ENCODE data around the gene DNAL1. TPM values are rescaled to one million over a fixed set of nuclear protein-coding genes. Genes with fewer than 3 reads are reported as not detected.

DNAL1 gene
- total and polyA plus RNA-seq, 10 donors = 2.2 to 15.4 (median 6.1) TPM

DNA sequence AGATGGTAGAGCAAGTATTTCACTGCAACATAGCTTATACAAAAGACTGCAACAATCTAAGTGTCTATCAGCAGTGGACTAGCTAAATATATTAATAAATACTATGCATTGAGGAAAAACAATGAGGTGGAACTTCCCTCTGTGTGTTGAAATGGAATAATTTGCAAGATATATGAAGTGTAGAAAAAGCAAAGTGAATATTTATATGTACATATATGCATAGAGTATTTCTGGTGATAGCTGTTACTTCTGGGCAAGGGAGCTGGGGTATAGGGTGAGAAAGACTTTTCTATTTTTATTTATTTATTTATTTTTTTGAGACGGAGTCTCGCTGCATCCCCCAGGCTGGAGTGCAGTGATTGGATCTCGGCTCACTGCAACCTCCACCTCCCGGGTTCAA, 33.9 kb downstream of the DNAL1 start:
- H3K27me3 ChIP-seq (replicated peaks in 1 of 7) = no peaks in the 10 kb centered on the region
- no peaks in the 10 kb centered on the region for H3K4me1 ChIP-seq
- peaks cover 0 to 9% (median 0%) of the 10 kb centered on the region in 6 donors for H3K36me3 ChIP-seq
- H3K9me3 ChIP-seq = no peaks in the 10 kb centered on the region
- no peak overlapping the region for H3K4me3 ChIP-seq
- intact Hi-C loops (cut with DNase I; ENCODE audit: low total_unique reads) = no loop called here
- TF ChIP-seq, protein P1, sequence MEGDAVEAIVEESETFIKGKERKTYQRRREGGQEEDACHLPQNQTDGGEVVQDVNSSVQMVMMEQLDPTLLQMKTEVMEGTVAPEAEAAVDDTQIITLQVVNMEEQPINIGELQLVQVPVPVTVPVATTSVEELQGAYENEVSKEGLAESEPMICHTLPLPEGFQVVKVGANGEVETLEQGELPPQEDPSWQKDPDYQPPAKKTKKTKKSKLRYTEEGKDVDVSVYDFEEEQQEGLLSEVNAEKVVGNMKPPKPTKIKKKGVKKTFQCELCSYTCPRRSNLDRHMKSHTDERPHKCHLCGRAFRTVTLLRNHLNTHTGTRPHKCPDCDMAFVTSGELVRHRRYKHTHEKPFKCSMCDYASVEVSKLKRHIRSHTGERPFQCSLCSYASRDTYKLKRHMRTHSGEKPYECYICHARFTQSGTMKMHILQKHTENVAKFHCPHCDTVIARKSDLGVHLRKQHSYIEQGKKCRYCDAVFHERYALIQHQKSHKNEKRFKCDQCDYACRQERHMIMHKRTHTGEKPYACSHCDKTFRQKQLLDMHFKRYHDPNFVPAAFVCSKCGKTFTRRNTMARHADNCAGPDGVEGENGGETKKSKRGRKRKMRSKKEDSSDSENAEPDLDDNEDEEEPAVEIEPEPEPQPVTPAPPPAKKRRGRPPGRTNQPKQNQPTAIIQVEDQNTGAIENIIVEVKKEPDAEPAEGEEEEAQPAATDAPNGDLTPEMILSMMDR (IDR thresholded peaks at IDR 0.05 in 8 of 11, conservative IDR thresholded peaks at IDR 0.05 in 3 of 11) = no peak
- TF ChIP-seq POLR2A (IDR thresholded peaks at IDR 0.05) (no peak), POLR2AphosphoS5 (IDR thresholded peaks at IDR 0.05) (no peak)
- no peak overlapping the region for H3K27ac ChIP-seq
- no peak for DNase-seq
- WGBS, 5 donors = 94 to 98% (median 96%) methylated on average over 4 of the region's 4 CpGs

DNA sequence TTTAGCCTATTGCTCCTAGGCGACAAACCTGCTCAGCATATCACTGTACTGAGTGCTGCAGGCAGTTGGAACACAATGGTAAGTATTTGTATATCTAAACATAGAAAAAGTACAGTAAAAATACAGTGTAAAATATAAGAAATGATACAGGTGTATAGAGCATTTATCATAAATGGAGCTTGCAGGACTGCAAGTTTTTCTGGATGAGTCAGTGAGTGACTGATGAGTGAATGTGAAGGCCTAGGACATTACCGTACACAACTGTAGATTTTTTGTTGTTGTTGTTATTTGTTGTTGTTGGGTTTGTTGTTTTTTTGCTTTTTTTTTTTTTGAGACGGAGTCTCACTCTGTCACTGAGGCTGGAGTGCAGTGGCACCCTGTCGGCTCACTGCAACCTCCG, 36.0 kb downstream of the DNAL1 start:
- 93 to 96% (median 95%) methylated on average over 5 of the region's 5 CpGs for WGBS, 5 donors
- peaks cover 0 to 3% (median 0%) of the 10 kb centered on the region in 6 donors for H3K36me3 ChIP-seq
- H3K4me3 ChIP-seq = no peak overlapping the region
- H3K9me3 ChIP-seq = no peaks in the 10 kb centered on the region
- intact Hi-C loops (cut with DNase I; ENCODE audit: low total_unique reads) = no loop called here
- no peaks in the 10 kb centered on the region for H3K27me3 ChIP-seq (replicated peaks in 1 of 7)
- no peak for DNase-seq
- H3K27ac ChIP-seq = no peak overlapping the region
- no peak for TF ChIP-seq POLR2AphosphoS5 (IDR thresholded peaks at IDR 0.05)
- no peak for TF ChIP-seq POLR2A (IDR thresholded peaks at IDR 0.05)
- TF ChIP-seq, protein P1 (IDR thresholded peaks at IDR 0.05 in 8 of 11, conservative IDR thresholded peaks at IDR 0.05 in 3 of 11) = no peak
- H3K4me1 ChIP-seq = no peaks in the 10 kb centered on the region

DNA sequence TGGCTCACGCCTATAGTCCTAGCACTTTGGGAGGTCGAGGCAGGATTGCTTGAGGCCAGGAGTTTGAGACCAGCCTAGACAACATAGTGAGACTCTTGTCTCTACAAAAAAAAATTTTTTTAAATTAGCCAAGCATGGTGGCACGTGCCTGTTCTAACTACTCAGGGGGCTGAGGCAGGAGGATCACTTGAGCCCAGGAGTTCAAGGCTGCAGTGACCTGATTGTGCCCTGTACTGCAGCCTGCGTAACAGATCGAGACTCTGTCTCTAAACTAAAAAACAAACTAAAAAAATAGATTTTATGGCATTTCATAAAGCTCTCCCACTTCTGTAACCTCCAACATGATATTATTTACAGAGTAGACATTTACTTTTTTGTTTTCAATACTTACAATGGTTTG, 39.8 kb downstream of the DNAL1 start:
- Histone ChIP-seq H3K36me3 (peaks cover 0 to 20% (median 0%) of the 10 kb centered on the region in 6 donors), H3K27me3 (replicated peaks in 1 of 7) (no peaks in the 10 kb centered on the region), H3K27ac (no peak overlapping the region), H3K9me3 (no peaks in the 10 kb centered on the region), H3K4me3 (no peak overlapping the region), H3K4me1 (no peaks in the 10 kb centered on the region)
- intact Hi-C loops (cut with DNase I; ENCODE audit: low total_unique reads) = no loop called here
- no peak for DNase-seq
- no peak for TF ChIP-seq POLR2AphosphoS5 (IDR thresholded peaks at IDR 0.05)
- TF ChIP-seq POLR2A (IDR thresholded peaks at IDR 0.05) = no peak
- TF ChIP-seq, protein P1 (IDR thresholded peaks at IDR 0.05 in 8 of 11, conservative IDR thresholded peaks at IDR 0.05 in 3 of 11) = no peak
- 87 to 93% (median 90%) methylated on average over 5 of the region's 5 CpGs for WGBS, 5 donors

DNA sequence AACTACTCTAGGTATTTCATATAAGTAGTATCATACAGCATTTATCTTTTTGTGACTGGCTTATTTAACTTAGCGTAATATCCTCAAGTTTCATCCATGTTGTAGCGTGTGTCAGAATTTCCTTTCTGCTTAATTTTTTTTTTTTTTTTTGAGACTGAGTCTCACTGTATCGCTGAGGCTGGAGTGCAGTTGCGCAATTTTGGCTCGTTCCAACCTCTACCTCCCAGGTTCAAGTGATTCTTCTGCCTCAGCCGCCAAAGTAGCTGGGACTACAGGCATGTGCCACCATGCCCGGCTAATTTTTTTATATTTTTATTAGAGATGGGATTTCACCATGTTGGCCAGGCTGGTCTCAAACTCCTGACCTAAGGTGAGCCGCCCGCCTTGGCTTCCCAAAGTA, 40.5 kb downstream of the DNAL1 start:
- no peak for DNase-seq
- intact Hi-C loops (cut with DNase I; ENCODE audit: low total_unique reads) = no loop called here

More for the DNA sequence above, 40.5 kb downstream of the DNAL1 start:
- Histone ChIP-seq H3K27me3 (replicated peaks in 1 of 7) (no peaks in the 10 kb centered on the region), H3K27ac (no peak overlapping the region), H3K9me3 (no peaks in the 10 kb centered on the region), H3K36me3 (peaks cover 0 to 27% (median 0%) of the 10 kb centered on the region in 6 donors), H3K4me1 (no peaks in the 10 kb centered on the region), H3K4me3 (no peak overlapping the region)
- WGBS, 5 donors = 87 to 96% (median 91%) methylated on average over 9 of the region's 9 CpGs
- TF ChIP-seq, protein P1 (IDR thresholded peaks at IDR 0.05 in 8 of 11, conservative IDR thresholded peaks at IDR 0.05 in 3 of 11) = no peak
- TF ChIP-seq POLR2A (IDR thresholded peaks at IDR 0.05) = no peak
- TF ChIP-seq POLR2AphosphoS5 (IDR thresholded peaks at IDR 0.05) = no peak
